Measurements from ENCODE around the gene PRKAG2. TPM values are rescaled to one million over a fixed set of nuclear protein-coding genes. Genes with fewer than 3 reads are reported as not detected.

Gene PRKAG2
- total RNA-seq, 8 experiments from 2014 or later, result 6.3 to 13.4 (median 8.5) TPM

DNA sequence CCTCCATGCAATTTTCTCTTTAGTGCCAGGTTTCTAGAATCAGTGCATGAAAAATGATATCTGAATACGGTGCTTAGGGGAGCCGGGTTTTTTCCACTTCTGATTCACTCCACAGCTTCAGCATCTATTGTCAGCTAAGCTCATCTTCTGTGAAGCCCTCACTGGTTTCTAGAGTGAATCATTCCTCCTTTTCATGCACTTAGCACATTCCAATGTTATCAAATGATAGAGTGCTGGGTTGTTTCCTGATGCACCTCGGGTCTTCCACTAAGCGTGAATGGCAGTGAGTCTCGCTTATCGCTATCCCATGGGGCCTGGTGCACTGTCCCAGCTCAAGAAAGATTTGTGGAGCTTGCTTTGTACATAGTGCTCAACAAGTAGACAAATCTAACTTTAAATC is 186.3 kb downstream of the PRKAG2 start:
- WGBS, 10 experiments, result 29 to 100% (median 56%) methylated on average over 1 to 6 of the region's 6 CpGs; no CpG with 5 or more reads in 3 of the 10 experiments
- Histone ChIP-seq H3K27ac (no peak overlapping the region), H3K4me3 (no peak overlapping the region), H3K4me1 (replicated peaks in 1 of 2) (peaks cover 19 to 38% of the 10 kb centered on the region in 2 donors)
- in situ Hi-C loops (cut with MboI; ENCODE audit: low pct_unique_long_range_greater_than_20kb in 2 of 9, low sequenced_read_pairs in 9 of 9, unreplicated experiment in 9 of 9), result no loop called here
- peak in 2 of 8 experiments; percentile 2 to 35 for ATAC-seq (replicated peaks in 6 of 8)

DNA sequence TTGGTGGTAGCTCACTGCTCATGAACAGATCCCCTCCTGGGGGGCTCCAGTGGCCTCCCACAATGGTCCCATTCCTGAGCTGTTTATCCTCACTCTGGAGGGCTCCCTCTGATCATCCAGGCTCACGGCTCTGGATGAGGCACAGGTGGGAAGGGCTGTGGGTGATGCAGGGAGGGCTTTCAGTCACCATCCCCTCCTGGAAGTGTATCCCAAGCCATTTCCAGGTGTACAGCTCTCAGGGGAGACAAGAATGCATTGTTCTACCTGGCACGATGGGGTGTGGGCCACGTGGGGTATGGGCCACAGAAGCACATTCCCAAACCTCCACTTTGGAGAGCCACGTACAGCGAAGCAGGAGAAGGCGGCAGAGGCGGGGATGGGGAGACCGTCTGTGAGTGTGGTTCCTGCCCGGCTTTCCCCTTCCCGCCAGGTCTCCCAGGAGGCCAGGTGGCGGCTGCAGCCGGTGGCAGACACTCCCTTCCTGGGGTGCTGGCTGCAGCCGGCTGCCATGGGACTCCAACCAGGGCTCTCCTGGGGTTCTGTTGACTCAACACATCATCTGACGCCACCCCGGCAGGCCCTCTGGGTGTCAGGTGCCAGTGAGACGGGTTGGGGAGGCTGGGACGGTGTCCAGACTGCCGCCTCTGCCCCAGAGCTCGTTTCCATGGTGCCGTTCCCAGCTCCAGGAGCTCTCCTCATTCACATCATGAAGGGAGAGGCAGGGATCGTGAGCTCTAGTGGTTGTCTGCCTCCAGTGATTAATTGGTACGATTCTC is 187.5 kb downstream of the PRKAG2 start:
- H3K27ac ChIP-seq, result no peak overlapping the region
- in situ Hi-C loops (cut with MboI; ENCODE audit: low pct_unique_long_range_greater_than_20kb in 2 of 9, low sequenced_read_pairs in 9 of 9, unreplicated experiment in 9 of 9), result no loop called here
- WGBS, 10 experiments, result 40 to 100% (median 58%) methylated on average over 1 to 11 of the region's 22 CpGs; no CpG with 5 or more reads in 1 of the 10 experiments
- peak in 5 of 8 experiments; percentile 71 to 87 (median 78) for ATAC-seq (replicated peaks in 6 of 8)
- peaks cover 19 to 30% of the 10 kb centered on the region in 2 donors for H3K4me1 ChIP-seq (replicated peaks in 1 of 2)
- H3K4me3 ChIP-seq, result no peak overlapping the region

DNA sequence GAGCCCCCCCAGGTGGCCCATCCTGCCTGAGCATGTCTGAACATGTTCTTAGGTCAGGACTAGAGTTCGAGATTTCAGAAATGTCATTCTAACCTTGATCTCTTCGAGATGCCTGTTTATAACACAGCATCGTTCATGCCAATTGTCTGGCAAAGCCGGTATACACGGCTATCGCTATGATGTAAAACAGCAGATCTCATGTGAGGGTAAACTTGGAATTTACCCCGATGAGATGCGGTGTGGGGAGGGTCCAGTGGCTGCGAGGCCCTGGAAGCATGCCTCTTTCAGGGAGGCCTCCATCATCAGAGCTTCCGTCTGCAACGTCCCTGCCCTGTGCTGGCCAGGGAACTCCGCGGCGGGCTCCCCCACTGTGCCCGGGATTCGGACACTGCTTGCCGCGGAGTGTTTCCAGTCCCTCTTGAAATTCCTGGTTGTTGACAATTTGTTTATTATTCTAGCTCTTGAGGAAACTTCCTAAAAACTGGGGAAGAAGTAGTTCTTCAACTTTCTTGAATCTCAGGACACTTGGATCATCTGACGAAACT is 188.6 kb downstream of the PRKAG2 start:
- ATAC-seq (replicated peaks in 6 of 8), result no peak
- in situ Hi-C loops (cut with MboI; ENCODE audit: low pct_unique_long_range_greater_than_20kb in 2 of 9, low sequenced_read_pairs in 9 of 9, unreplicated experiment in 9 of 9), result no loop called here
- H3K27ac ChIP-seq, result no peak overlapping the region
- H3K4me3 ChIP-seq, result no peak overlapping the region
- H3K4me1 ChIP-seq (replicated peaks in 1 of 2), result peaks cover 19 to 30% of the 10 kb centered on the region in 2 donors
- 50 to 100% (median 93%) methylated on average over 1 to 11 of the region's 19 CpGs for WGBS, 10 experiments

DNA sequence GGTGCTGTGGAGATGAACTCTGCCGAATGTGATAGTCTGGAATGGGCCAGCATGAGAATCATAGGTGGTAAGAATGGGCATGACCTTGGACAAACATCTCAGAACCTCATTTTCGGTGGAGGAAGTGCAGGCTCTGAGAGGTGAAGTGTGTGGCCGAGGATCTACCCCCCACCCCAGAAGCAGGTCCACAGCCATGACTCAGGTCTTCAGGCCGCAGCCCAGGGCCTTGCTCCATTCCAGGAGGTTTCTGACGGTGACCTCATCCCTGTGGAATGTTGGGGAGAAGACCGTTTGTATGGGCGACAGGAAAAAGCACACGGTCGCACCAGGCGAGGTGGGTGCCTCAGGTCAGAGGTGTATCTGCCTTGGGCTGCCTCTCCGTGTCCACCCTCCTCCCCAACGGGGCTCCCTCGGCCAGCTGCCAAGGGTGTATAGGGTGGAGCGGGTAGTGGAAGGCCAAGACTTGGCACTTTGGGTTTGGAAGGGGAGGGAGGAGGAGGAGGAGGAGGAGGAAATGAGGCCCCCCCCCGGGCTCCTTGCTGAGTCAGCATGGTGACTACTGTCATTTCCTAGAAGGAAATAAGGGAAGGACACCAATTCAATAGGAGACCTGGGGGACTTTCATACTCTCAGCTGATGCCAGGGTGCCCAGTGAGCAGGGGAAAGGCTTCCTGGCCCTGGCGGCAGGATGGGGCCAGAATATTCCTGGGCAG is 189.2 kb downstream of the PRKAG2 start:
- WGBS, 10 experiments, result 0 to 100% (median 28%) methylated on average over 1 to 5 of the region's 16 CpGs; no CpG with 5 or more reads in 4 of the 10 experiments
- no peak overlapping the region for H3K4me3 ChIP-seq
- no peak overlapping the region for H3K27ac ChIP-seq
- in situ Hi-C loops (cut with MboI; ENCODE audit: low pct_unique_long_range_greater_than_20kb in 2 of 9, low sequenced_read_pairs in 9 of 9, unreplicated experiment in 9 of 9), result no loop called here
- peak; percentile 26 to 97 (median 44) for ATAC-seq (replicated peaks in 6 of 8)
- peaks cover 15 to 25% of the 10 kb centered on the region in 2 donors for H3K4me1 ChIP-seq (replicated peaks in 1 of 2)

DNA sequence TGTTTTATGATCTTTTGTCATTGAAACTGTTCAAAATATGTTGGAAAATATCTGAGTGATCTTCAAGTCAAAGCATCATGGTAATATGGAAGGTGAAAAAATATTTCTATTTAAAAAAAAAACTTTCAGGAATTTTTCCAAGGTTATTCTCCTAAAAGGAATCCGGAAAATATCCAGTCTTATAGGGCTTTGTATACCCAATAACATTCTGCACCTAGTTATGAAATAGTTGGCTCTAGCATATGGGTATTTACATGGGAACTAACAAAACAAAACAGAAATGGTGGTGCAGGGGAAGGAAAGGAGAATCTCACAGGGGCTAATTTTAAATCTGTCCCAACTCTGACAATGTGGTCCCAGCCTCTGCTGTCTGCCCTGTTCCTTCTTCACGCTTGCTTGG is 190.1 kb downstream of the PRKAG2 start:
- H3K27ac ChIP-seq, result no peak overlapping the region
- peaks cover 10 to 20% of the 10 kb centered on the region in 2 donors for H3K4me1 ChIP-seq (replicated peaks in 1 of 2)
- in situ Hi-C loops (cut with MboI; ENCODE audit: low pct_unique_long_range_greater_than_20kb in 2 of 9, low sequenced_read_pairs in 9 of 9, unreplicated experiment in 9 of 9), result no loop called here
- H3K4me3 ChIP-seq, result no peak overlapping the region
- WGBS, 10 experiments, result 55 to 100% (median 95%) methylated on average over 1 to 2 of the region's 2 CpGs; no CpG with 5 or more reads in 2 of the 10 experiments
- no peak for ATAC-seq (replicated peaks in 6 of 8)

DNA sequence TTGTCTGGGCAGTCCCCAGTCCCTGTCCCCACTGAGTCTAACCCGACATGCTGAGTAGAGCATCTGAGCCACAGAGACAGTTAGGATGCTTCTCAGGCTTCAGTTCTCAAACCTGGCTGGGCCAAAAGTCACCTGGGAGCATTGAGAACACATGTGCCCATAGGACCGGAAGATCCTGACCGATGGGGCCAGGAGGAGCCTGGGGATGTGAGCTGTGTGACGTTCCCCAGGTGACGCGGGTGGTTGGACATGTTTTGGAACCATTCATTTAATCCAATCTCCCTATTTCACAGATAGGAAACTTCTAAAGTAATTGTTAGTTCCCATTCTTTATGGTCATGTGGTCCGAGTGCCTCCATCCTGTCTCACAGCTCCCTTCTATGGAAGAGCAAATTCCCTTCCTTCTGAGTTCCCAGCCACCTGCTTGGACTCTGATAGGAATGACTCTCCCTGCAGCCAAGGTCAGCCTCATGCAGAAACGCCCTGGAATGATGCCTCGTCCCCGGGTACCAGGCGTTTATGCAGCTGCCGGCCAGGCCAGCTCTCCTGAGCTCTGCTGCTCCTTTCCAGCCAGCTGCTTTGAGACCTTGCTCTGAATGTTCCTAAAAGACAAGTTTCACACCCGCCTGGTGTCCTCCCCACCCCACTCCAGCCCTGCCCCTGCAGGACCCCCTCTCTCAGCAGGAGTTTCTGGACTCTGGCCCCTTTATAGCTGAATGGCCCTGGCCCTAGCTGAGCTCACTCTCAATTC is 190.7 kb downstream of the PRKAG2 start:
- peak in 2 of 8 experiments; percentile 5 to 6 for ATAC-seq (replicated peaks in 6 of 8)
- WGBS, 10 experiments, result 40 to 100% (median 87%) methylated on average over 1 to 9 of the region's 13 CpGs; no CpG with 5 or more reads in 3 of the 10 experiments
- in situ Hi-C loops (cut with MboI; ENCODE audit: low pct_unique_long_range_greater_than_20kb in 2 of 9, low sequenced_read_pairs in 9 of 9, unreplicated experiment in 9 of 9), result no loop called here
- H3K4me1 ChIP-seq (replicated peaks in 1 of 2), result peaks cover 10 to 20% of the 10 kb centered on the region in 2 donors
- H3K4me3 ChIP-seq, result no peak overlapping the region
- no peak overlapping the region for H3K27ac ChIP-seq

DNA sequence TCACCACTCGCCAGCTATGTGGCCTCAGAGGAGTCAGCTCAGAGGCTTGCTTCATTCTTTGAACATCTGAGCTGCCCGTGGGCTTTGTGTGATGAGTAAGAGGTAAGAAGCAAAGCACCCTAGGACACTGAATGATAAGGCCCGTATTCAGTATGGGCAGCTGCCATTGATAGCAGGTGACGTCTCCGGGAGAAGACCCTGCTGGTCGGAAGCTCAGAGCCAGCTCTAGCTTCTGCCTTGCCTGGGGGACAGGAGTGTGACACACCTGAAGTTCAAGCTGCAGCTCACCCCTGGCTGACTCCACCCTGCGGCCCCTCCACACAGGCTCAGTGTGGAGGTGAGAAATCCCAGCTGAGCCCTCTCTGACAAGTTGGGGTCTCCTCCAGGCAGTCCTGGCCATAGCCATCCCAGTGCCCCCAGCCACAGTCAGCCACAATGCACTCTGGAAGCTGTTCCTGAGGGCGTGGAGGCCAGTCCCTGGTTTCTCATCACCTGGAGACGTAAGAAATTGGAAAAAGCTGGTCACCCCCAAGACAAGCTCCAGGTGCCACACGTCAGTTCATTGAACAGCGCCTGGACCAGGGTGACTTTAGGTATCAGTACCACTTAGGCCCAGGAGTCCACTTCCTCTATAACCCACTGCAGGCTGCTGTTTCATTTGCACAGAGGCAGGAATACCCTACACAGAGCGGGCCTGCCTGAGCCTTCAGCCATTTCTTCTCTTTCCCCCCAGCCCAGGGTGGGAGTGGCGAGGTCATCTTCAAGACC is 192.3 kb downstream of the PRKAG2 start:
- ATAC-seq (replicated peaks in 6 of 8), result no peak
- WGBS, 10 experiments, result 21 to 100% (median 90%) methylated on average over 2 to 3 of the region's 13 CpGs; no CpG with 5 or more reads in 4 of the 10 experiments
- no peak overlapping the region for H3K27ac ChIP-seq

DNA sequence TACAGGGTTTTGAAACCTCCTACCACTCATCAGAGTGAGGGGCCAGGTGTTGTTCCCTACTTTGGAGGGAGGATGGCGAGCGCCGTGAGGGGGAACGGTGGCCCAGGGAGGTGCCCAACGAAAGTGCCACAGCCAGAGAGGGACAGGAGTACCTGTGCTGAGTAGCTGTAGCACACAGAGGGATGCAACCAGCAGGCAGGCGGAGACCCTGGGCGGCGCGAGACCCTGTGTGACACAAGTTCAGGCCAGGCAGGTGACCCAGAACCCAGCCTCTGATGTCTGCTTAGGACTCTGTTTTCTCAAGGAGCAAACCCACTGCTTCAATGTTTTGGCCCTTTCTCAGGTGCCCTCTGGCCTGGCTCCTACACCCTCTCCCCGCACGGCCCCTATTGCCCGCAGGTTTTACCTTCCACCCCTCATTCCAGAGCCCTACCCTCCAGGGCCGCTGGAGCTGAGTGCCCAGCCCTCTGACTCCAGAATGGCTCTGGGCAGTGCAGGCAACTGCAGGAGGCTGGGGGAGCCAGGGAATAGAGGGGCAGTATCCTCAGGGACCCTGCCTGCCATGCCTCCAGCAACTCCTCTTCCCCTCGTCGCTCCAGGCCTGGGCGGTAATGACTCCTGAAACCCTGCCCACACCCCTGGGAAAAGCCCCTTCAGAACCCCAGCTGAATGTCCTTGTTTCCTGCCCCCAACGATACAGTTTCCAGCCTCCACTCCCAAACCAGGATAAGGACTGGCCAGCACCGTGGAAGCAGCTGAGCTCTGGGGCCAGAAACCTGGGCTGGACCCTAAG is 193.1 kb downstream of the PRKAG2 start:
- H3K27ac ChIP-seq, result no peak overlapping the region
- H3K4me3 ChIP-seq, result no peak overlapping the region
- in situ Hi-C loops (cut with MboI; ENCODE audit: low pct_unique_long_range_greater_than_20kb in 2 of 9, low sequenced_read_pairs in 9 of 9, unreplicated experiment in 9 of 9), result no loop called here
- no peak for ATAC-seq (replicated peaks in 6 of 8)
- H3K4me1 ChIP-seq (replicated peaks in 1 of 2), result peaks cover 0 to 4% of the 10 kb centered on the region in 2 donors
- WGBS, 10 experiments, result 73 to 100% (median 96%) methylated on average over 1 to 7 of the region's 18 CpGs; no CpG with 5 or more reads in 5 of the 10 experiments

More for the DNA sequence above, 192.3 kb downstream of the PRKAG2 start:
- peaks cover 1 to 9% of the 10 kb centered on the region in 2 donors for H3K4me1 ChIP-seq (replicated peaks in 1 of 2)
- in situ Hi-C loops (cut with MboI; ENCODE audit: low pct_unique_long_range_greater_than_20kb in 2 of 9, low sequenced_read_pairs in 9 of 9, unreplicated experiment in 9 of 9), result no loop called here
- no peak overlapping the region for H3K4me3 ChIP-seq

DNA sequence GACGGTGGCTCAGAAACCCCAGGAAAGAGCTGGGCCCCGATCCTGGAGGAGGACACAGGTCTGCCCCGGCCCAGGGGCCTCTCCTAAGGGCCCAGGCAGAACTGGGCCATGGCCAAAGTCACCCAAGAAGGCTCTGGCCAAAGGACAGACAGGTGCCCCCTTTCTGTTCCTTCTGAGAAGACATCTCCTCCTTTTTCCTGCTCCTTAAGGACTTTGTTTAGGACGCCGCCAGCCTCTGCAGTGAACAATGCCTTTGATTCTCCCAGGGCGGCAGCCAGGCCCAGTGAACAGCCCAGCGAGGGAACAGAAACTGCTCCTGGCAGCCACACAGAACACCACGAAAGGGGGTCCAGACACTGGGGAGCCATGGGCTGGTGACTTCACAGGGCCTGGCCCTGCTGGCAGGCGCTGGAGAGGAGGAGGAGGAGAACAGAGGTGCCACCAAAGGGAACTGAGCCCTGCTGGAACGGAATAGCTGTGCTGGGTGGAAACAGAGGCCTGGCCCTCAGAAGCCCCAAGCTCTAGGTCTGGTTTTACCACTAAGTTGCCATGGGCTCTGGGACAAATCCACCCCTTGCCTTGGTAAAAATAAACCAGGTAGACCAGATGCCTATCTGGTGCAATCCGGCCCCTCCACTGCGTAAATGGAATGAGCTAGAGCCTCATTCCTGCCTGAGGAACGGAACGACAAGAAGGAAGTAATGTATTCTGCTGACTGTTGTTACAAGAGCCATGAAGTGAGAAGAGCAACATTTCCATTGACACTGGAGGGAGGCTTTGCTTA is 193.9 kb downstream of the PRKAG2 start:
- Histone ChIP-seq H3K4me1 (replicated peaks in 1 of 2) (peaks cover 0 to 4% of the 10 kb centered on the region in 2 donors), H3K27ac (no peak overlapping the region), H3K4me3 (no peak overlapping the region)
- ATAC-seq (replicated peaks in 6 of 8), result no peak
- in situ Hi-C loops (cut with MboI; ENCODE audit: low pct_unique_long_range_greater_than_20kb in 2 of 9, low sequenced_read_pairs in 9 of 9, unreplicated experiment in 9 of 9), result no loop called here
- 60 to 100% (median 84%) methylated on average over 2 to 7 of the region's 14 CpGs; no CpG with 5 or more reads in 4 of the 10 experiments for WGBS, 10 experiments

DNA sequence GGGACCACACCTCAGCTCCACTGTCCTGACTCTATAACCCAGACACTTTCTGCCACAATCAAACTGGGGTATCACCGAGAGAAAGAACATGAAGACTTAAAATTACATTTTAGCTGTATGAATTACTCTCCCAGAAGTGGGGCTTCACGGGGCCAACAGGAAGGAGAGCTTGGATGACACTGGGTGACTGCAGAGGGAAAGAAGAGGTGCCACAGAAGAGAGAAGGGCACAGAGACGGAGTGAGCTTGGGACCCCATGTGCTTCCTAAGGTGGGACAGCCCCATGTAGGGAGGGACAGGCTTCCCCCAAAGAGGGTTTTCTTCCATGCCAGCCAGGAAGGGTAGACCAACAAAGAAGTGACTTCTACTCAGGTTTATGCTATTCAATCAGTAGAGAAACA is 195.2 kb downstream of the PRKAG2 start:
- no peak for ATAC-seq (replicated peaks in 6 of 8)
- in situ Hi-C loops (cut with MboI; ENCODE audit: low pct_unique_long_range_greater_than_20kb in 2 of 9, low sequenced_read_pairs in 9 of 9, unreplicated experiment in 9 of 9), result no loop called here

DNA sequence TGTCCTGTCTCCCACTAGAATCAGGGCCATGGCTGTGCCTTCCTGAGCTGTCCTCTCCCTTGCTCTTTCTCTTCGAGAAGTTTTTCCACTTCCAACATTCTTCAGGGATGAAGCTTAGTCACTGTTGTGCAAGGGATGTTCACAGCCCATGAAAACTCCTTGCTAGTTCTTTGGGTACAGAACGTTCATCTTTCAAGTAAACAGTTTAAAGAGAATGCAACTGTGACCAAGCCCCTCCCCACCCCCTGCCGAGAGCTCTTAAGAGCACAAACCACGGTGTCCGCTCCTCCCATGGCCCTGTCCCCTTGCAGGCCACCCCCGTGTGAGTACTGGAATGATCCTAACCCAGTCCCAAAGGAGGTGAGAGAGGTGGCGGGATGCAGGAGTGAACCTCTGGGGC is 196.1 kb downstream of the PRKAG2 start:
- 0 to 81% (median 47%) methylated on average over 1 to 5 of the region's 7 CpGs; no CpG with 5 or more reads in 5 of the 10 experiments for WGBS, 10 experiments
- Histone ChIP-seq H3K27ac (no peak overlapping the region), H3K4me1 (replicated peaks in 1 of 2) (no peaks in the 10 kb centered on the region), H3K4me3 (no peak overlapping the region)
- ATAC-seq (replicated peaks in 6 of 8), result no peak
- in situ Hi-C loops (cut with MboI; ENCODE audit: low pct_unique_long_range_greater_than_20kb in 2 of 9, low sequenced_read_pairs in 9 of 9, unreplicated experiment in 9 of 9), result no loop called here

More for the DNA sequence above, 195.2 kb downstream of the PRKAG2 start:
- Histone ChIP-seq H3K4me3 (no peak overlapping the region), H3K27ac (no peak overlapping the region), H3K4me1 (replicated peaks in 1 of 2) (no peaks in the 10 kb centered on the region)
- 80 to 100% (median 96%) methylated on average over 1 to 2 of the region's 3 CpGs; no CpG with 5 or more reads in 2 of the 10 experiments for WGBS, 10 experiments
